ENCODE measurements around the gene ZNF414.

GRCh38 chr19:8513687-8514504 lies at the start of gene ZNF414:
- TF ChIP-seq CTCF (conservative IDR thresholded peaks at IDR 0.05; ENCODE audit: low read length), result no peak
- no peak for TF ChIP-seq EZH2phosphoT487 (IDR thresholded peaks at IDR 0.05; ENCODE audit: borderline replicate concordance, low read depth, low read length)

Data from OCI-LY7 (cell line).